Endothelial cell of umbilical vein (primary cell): ENCODE data around the gene PRLR. TPM values are rescaled to one million over a fixed set of nuclear protein-coding genes. Genes with fewer than 3 reads are reported as not detected.

Experiments
- BruUV-seq: library from RNA; stranded (reverse); fragments of 400-500 nt; replicated peaks from 2 replicates; lab custom pipeline; 2021; lab: Mats Ljungman, UMichigan
- CTCF ChIA-PET: fragments of 300-600, 350-600 bp; sonication (Branson Sonifier 250); formaldehyde crosslinking; loops from one replicate; lab custom pipeline; 2021; ENCODE audit warnings: antibody characterized with exemption, inconsistent platforms; lab: Charles Lee
- POLR2A ChIA-PET: fragments of 300-600, 350-600 bp; sonication (Branson Sonifier 250); formaldehyde crosslinking; loops from one replicate; lab custom pipeline; 2021; ENCODE audit warnings: antibody characterized with exemption, inconsistent platforms; lab: Charles Lee
- DNase-seq: peaks from one replicate; pipeline ENCODE4 v3.0.0-alpha.2; 2011; ENCODE audit warnings: low read depth, low spot score
- FAIRE-seq: peaks from 2 replicates; lab custom pipeline; 2011; peaks lifted over from hg19 to GRCh38; lab: Jason Lieb, UNC
- H2AFZ ChIP-seq: 2 replicates; pipeline ENCODE4 v1.6.0; 2012; ENCODE audit warnings: low read depth, low read length, control low read depth, inconsistent platforms
- H3K27ac ChIP-seq: 2 replicates; pipeline ENCODE4 v1.5.1; 2011; ENCODE audit warnings: low read depth, mild to moderate bottlenecking, control low read depth, low read length, moderate library complexity; ENCODE audit not compliant: insufficient read depth
- H3K27me3 ChIP-seq, 2 experiments: 2 replicates each; pipeline versions ENCODE4 v1.6.0 to v1.6.1; 2011; ENCODE audit warnings: low read length in 2 of 2, mixed read lengths in 1 of 2; ENCODE audit not compliant: control insufficient read depth in 2 of 2, insufficient read depth in 2 of 2
- H3K36me3 ChIP-seq, 2 experiments: 2 replicates in 1 of 2; 3 replicates in 1 of 2; pipeline ENCODE4 v1.5.1; 2011; ENCODE audit warnings: low read length in 2 of 2, mild to moderate bottlenecking in 1 of 2, moderate library complexity in 1 of 2; ENCODE audit not compliant: control insufficient read depth in 2 of 2, insufficient read depth in 2 of 2; ENCODE audit errors: extremely low read depth in 1 of 2
- H3K4me1 ChIP-seq: 3 replicates; pipeline ENCODE4 v1.5.1; 2011; ENCODE audit warnings: mild to moderate bottlenecking, low read length; ENCODE audit not compliant: control insufficient read depth, insufficient read depth; ENCODE audit errors: extremely low read depth
- H3K4me2 ChIP-seq: 2 replicates; pipeline ENCODE4 v1.6.1; 2011; ENCODE audit warnings: low read length, control low read depth, mixed read lengths; ENCODE audit not compliant: insufficient read depth
- H3K4me3 ChIP-seq, 3 experiments: fragments of 200-600 bp in 1 of 3; sonication (generic), shearing (Covaris generic) in 1 of 3; replicated peaks in 1 of 3; 2 replicates each; pipeline ENCODE4 v1.5.1; 2011 to 2016; ENCODE audit warnings: control low read depth in 3 of 3, low read length in 3 of 3, mild to moderate bottlenecking in 2 of 3, inconsistent platforms in 1 of 3, low read depth in 1 of 3, moderate library complexity in 1 of 3; ENCODE audit not compliant: insufficient read depth in 1 of 3
- H3K79me2 ChIP-seq: 2 replicates; pipeline ENCODE4 v1.6.0; 2012; ENCODE audit warnings: low read length, inconsistent platforms; ENCODE audit not compliant: control insufficient read depth, insufficient read depth
- H3K9ac ChIP-seq: replicated peaks from 2 replicates; pipeline ENCODE3; 2011; ENCODE audit warnings: low read length, control low read depth; ENCODE audit not compliant: insufficient read depth; ENCODE audit errors: extremely low read depth
- H3K9me1 ChIP-seq: replicated peaks from 3 replicates; pipeline ENCODE4 v1.6.0; 2011; ENCODE audit warnings: mild to moderate bottlenecking, low read length; ENCODE audit not compliant: control insufficient read depth, insufficient read depth; ENCODE audit errors: extremely low read depth
- H3K9me3 ChIP-seq: replicated peaks from 2 replicates; pipeline ENCODE4 v1.5.1; 2012; ENCODE audit warnings: low read length, inconsistent platforms; ENCODE audit not compliant: control insufficient read depth, insufficient read depth
- H4K20me1 ChIP-seq: replicated peaks from 2 replicates; pipeline ENCODE3; 2011; ENCODE audit warnings: mild to moderate bottlenecking, low read length; ENCODE audit not compliant: control insufficient read depth, insufficient read depth; ENCODE audit errors: extremely low read depth
- EZH2 ChIP-seq: IDR thresholded peaks from 2 replicates; pipeline ENCODE4 v1.6.1; 2012; ENCODE audit warnings: borderline replicate concordance, low read depth, mild to moderate bottlenecking, moderate library complexity, low read length, inconsistent platforms; ENCODE audit not compliant: severe bottlenecking
- FOS ChIP-seq: IDR thresholded peaks from 2 replicates; pipeline ENCODE4 v1.6.1; 2011; ENCODE audit warnings: mild to moderate bottlenecking, low read length, moderate library complexity, borderline replicate concordance; ENCODE audit not compliant: insufficient read depth
- GATA2 ChIP-seq: IDR thresholded peaks from 2 replicates; pipeline ENCODE4 v1.7.0; 2011; ENCODE audit warnings: low read depth, mild to moderate bottlenecking, moderate library complexity, mixed read lengths, low read length; ENCODE audit not compliant: insufficient read length, insufficient read depth
- JUN ChIP-seq: IDR thresholded peaks from 2 replicates; pipeline ENCODE4 v1.6.1; 2011; ENCODE audit warnings: borderline replicate concordance, low read depth; ENCODE audit not compliant: insufficient read length, insufficient read depth
- MYC ChIP-seq: IDR thresholded peaks from one replicate; pipeline ENCODE4 v1.6.1; 2011; ENCODE audit warnings: mild to moderate bottlenecking, low read depth, low read length
- POLR2A ChIP-seq: IDR thresholded peaks from 2 replicates; pipeline ENCODE4 v1.6.1; 2012; ENCODE audit warnings: low read depth, mild to moderate bottlenecking, control low read depth, low read length
- POLR2AphosphoS5 ChIP-seq: IDR thresholded peaks from 2 replicates; pipeline ENCODE4 v1.6.1; 2012; ENCODE audit warnings: low read depth, mild to moderate bottlenecking, control low read depth, low read length, moderate library complexity; ENCODE audit not compliant: insufficient read depth
- dilution Hi-C: fragments of 300-500 bp; cut with MboI; formaldehyde crosslinking; loops from one replicate; pipeline ENCODE4 v1.15.0; 2019; ENCODE audit warnings: low sequenced_read_pairs; ENCODE audit not compliant: extremely low pct_ligation_motif_present
- intact Hi-C: fragments of 100-400 bp; cut with micrococcal nuclease; formaldehyde crosslinking; loops from one replicate; pipeline ENCODE4 v1.10.0; 2022
- polyA plus RNA-seq, 4 experiments: library from polyadenylated mRNA; depleted of rRNA in 3 of 4; stranded (reverse) in 3 of 4; unstranded in 1 of 4; fragments of >200 nt; gene quantifications; 2 replicates each; pipeline versions ENCODE4 v1.2.1 to v1.2.3, GENCODE V29; 2011 to 2012; ENCODE audit warnings: missing spikeins in 1 of 4
- total RNA-seq: library from RNA; stranded (reverse); gene quantifications from 2 replicates; pipeline ENCODE4 v1.2.3, GENCODE V29; 2021
- TF ChIP-seq, protein P1 (sequence below): IDR thresholded peaks from 2 replicates; pipeline ENCODE4 v1.6.1; 2011; ENCODE audit not compliant: insufficient read depth, insufficient read length
- TF ChIP-seq, protein P2 (sequence below), 2 donors: IDR thresholded peaks; 1 replicate in 1 of 2; 2 replicates in 1 of 2; pipeline ENCODE4 v1.5.1; 2011; ENCODE audit warnings: low read length in 2 of 2, mild to moderate bottlenecking in 2 of 2, moderate library complexity in 2 of 2, control low read depth in 1 of 2, inconsistent platforms in 1 of 2, low read depth in 1 of 2; ENCODE audit not compliant: insufficient read depth in 1 of 2; ENCODE audit errors: extremely low read depth in 1 of 2

The PRLR gene
- total and polyA plus RNA-seq, 2 donors (not counting 3 experiments of a cell fraction or from before 2014, with no cell fraction given): not detected

DNA sequence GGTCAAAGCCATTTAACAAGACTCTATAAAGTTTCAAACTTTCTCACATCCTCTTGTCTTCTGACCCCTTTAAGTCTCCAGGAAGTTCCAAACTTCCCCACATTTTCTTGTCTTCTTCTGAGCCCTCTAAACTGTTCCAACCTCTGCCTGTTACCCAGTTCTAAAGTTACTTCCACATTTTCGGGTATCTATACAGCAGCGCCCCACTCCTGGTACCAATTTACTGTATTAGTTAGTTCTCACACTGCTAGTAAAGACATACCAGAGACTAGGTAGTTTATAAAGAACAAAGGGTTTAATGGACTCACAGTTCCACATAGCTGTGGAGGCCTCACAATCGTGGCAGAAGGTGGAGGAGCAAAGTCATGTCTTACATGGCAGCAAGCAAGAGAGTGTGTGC is 23.3 kb upstream of the PRLR start:
- no peak overlapping the region for H2AFZ ChIP-seq
- no peak for DNase-seq
- H3K79me2 ChIP-seq: no peaks in the 10 kb centered on the region
- no peak overlapping the region for H3K9ac ChIP-seq
- H3K36me3 ChIP-seq: no peaks in the 10 kb centered on the region
- intact Hi-C loops: no loop called here
- TF ChIP-seq POLR2A: no peak
- H3K4me3 ChIP-seq: no peak overlapping the region
- H3K27ac ChIP-seq: no peak overlapping the region
- no peak overlapping the region for H3K4me2 ChIP-seq
- ChIA-PET CTCF (no interaction called here), POLR2A (no interaction called here)
- no peaks in the 10 kb centered on the region for H3K4me1 ChIP-seq
- FAIRE-seq: no peak
- no peaks in the 10 kb centered on the region for H3K9me3 ChIP-seq
- no peaks in the 10 kb centered on the region for H3K9me1 ChIP-seq
- dilution Hi-C loops: no loop called here
- no peaks in the 10 kb centered on the region for H4K20me1 ChIP-seq
- BruUV-seq: no TSS peak
- H3K27me3 ChIP-seq: no peaks in the 10 kb centered on the region

DNA sequence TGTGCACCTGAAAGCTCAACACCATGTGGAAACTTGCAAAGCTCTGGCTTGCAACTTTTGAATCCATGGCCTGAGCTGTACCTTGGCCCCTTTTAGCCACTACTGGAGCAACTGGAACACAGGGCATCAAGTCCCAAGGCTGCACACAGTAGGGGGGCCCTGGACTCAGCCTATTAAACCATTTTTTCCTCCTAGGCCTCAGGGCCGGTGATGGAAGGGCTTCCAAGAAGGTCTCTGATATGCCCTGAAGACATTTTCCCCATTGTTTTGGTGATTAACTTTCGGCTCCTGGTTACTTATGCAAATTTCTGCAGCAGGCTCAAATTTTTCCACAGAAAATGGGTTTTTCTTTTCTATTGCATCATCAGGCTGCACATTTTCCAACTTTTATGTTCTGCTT is 22.7 kb upstream of the PRLR start:
- no peaks in the 10 kb centered on the region for H3K27me3 ChIP-seq
- H3K9me1 ChIP-seq: no peaks in the 10 kb centered on the region
- no peak overlapping the region for H3K9ac ChIP-seq
- H3K36me3 ChIP-seq: no peaks in the 10 kb centered on the region
- intact Hi-C loops (no loop called here), dilution Hi-C loops (no loop called here)
- H4K20me1 ChIP-seq: no peaks in the 10 kb centered on the region
- H3K9me3 ChIP-seq: no peaks in the 10 kb centered on the region
- H2AFZ ChIP-seq: no peak overlapping the region
- no TSS peak for BruUV-seq
- no peak overlapping the region for H3K4me2 ChIP-seq
- DNase-seq: no peak
- ChIA-PET CTCF (no interaction called here), POLR2A (no interaction called here)
- TF ChIP-seq POLR2A (no peak), JUN (no peak), GATA2 (no peak), EZH2 (no peak), POLR2AphosphoS5 (no peak), FOS (no peak), MYC (no peak)
- TF ChIP-seq, protein P1, sequence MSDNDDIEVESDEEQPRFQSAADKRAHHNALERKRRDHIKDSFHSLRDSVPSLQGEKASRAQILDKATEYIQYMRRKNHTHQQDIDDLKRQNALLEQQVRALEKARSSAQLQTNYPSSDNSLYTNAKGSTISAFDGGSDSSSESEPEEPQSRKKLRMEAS: no peak
- TF ChIP-seq, protein P2, sequence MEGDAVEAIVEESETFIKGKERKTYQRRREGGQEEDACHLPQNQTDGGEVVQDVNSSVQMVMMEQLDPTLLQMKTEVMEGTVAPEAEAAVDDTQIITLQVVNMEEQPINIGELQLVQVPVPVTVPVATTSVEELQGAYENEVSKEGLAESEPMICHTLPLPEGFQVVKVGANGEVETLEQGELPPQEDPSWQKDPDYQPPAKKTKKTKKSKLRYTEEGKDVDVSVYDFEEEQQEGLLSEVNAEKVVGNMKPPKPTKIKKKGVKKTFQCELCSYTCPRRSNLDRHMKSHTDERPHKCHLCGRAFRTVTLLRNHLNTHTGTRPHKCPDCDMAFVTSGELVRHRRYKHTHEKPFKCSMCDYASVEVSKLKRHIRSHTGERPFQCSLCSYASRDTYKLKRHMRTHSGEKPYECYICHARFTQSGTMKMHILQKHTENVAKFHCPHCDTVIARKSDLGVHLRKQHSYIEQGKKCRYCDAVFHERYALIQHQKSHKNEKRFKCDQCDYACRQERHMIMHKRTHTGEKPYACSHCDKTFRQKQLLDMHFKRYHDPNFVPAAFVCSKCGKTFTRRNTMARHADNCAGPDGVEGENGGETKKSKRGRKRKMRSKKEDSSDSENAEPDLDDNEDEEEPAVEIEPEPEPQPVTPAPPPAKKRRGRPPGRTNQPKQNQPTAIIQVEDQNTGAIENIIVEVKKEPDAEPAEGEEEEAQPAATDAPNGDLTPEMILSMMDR (IDR thresholded peaks at IDR 0.05; ENCODE audit: extremely low read depth in 1 of 2, insufficient read depth in 1 of 2, low read depth in 1 of 2, low read length in 2 of 2): no peak
- no peaks in the 10 kb centered on the region for H3K79me2 ChIP-seq
- no peak for FAIRE-seq
- no peaks in the 10 kb centered on the region for H3K4me1 ChIP-seq
- no peak overlapping the region for H3K27ac ChIP-seq
- H3K4me3 ChIP-seq: no peak overlapping the region
